Medulla oblongata (tissue), 1 donor: ENCODE data around the gene RUSF1.

Experiments
- DNase-seq: peaks from one replicate; pipeline ENCODE4 v3.0.0-alpha.2; 2015; ENCODE audit errors: extremely low spot score

The RUSF1 gene

DNA sequence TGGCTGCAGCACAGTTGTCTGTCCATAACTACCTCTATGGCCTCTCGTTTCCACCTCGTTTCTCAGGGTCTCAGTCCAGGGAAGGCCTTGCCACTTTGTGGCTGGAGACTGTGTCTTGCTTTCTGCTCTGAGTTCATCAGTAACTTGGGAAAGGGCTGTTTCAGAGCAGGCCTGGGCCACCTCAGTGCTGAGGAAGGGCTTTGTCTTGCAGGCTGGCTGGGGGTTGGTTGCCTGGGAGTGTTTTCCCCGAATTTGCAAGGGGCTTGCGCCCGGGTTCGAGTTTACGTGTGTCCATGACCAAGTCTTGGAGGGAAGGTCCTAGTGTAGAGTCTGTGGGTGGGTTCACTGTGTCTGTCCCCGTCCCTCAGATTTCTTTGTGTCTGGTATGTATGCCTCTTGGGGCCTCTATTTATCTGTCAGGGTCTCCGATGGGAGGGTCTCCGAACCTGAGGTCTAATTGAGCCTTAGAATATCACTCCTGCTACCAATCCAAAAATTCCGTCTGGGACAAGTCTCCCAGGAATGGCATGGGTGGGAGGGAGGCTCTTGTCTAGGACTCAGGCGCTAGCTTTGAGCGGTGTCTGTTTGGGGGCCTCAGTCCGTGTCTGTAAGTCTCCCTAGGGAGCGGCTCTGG lies 36.8 kb downstream of the RUSF1 start:
- DNase-seq: no peak

DNA sequence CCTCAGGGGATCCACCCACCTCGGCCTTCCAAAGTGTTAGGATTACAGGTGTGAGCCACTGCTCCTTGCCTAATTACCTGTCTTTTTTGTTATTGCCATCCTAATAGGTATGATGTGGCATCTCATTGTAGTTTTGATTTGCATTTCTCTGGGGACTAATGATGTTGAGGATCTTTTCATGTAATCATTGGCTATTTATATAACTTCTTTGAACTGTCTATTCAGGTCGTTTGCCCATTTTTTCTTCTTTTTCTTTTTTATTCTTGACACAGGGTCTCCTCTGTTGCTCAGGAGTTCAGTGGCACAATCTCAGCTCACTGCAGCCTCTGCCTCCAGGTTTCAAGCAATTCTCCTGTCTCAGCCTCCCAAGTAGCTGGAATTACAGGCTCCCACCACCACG lies 37.6 kb downstream of the RUSF1 start:
- no peak for DNase-seq

GRCh38 chr16:31467858-31468257 lies 40.3 kb downstream of the RUSF1 start:
- DNase-seq: no peak

- no peak for DNase-seq
Observed at GRCh38 chr16:31467151-31467773, 40.9 kb downstream of the RUSF1 start.

GRCh38 chr16:31466381-31466841 lies 41.8 kb downstream of the RUSF1 start:
- no peak for DNase-seq

- DNase-seq: no peak
Observed at GRCh38 chr16:31465788-31466370, 42.3 kb downstream of the RUSF1 start.

GRCh38 chr16:31464781-31465260 lies 43.4 kb downstream of the RUSF1 start:
- DNase-seq: no peak

- DNase-seq: no peak
Observed at GRCh38 chr16:31464348-31464769, 43.8 kb downstream of the RUSF1 start.

DNA sequence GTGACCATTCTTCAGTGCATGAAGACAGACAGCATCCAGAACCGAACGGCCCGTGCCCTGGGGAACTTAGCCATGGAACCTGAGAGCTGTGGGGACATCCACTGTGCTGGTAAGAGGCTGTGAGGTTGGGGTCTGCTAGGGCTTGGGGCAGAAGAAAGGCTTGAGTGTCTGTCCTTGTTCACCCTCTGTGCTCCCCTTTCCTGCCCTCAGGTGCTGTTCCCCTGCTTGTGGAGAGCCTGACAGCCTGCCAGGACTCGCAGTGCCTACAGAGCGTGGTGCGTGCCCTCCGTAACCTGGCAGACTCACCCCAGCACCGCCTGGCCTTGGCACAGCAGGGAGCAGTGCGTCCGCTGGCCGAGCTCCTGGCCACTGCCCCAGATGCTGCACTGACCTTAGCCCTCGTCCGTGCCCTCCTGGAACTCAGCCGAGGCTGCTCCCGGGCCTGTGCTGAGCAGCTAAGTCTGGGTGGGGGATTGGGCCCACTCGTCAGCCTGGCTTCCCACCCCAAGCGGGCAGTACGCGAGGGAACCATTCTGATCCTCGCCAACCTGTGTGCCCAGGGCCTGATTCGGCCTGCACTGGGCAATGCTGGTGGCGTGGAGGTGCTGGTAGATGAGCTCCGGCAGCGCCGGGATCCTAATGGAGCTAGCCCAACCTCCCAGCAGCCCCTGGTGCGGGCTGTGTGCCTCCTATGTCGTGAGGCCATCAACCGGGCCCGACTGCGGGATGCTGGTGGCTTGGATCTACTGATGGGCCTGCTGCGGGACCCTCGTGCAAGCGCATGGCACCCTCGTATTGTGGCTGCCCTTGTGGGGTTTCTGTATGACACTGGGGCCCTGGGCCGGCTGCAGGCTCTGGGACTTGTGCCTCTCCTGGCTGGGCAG lies 46.0 kb downstream of the RUSF1 start:
- DNase-seq: no peak

DNA sequence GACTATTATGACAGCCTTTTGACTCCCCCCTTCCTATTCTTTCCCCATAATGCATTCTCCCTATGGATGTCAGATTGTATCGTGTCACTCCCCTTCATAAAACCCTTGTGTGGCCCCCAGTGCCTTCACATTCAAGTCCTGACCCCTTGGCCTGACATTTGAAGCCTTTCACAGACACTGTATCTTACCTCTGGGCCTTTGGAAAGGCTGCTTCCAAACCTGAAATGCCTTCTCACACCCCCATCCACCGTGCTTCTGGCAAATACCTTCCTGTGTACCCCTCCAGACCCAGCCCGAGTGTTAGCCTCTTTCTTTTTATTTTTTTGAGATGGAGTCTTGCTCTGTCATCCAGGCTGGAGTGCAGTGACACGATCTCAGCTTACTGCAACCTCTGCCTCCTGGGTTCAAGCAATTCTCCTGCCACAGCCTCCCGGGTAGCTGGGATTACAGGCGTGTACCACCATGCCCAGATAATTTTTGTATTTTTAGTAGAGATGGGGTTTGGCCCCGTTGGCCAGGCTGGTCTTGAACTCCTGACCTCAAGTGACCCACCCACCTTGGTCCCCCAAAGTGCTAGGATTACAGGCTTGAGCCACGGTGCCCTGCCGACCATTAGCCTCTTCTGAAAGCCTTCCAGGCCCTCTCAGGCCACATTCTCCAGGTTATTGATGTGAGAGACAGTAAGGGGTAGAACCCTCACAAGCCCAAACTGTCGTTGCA lies 46.8 kb downstream of the RUSF1 start:
- no peak for DNase-seq

DNA sequence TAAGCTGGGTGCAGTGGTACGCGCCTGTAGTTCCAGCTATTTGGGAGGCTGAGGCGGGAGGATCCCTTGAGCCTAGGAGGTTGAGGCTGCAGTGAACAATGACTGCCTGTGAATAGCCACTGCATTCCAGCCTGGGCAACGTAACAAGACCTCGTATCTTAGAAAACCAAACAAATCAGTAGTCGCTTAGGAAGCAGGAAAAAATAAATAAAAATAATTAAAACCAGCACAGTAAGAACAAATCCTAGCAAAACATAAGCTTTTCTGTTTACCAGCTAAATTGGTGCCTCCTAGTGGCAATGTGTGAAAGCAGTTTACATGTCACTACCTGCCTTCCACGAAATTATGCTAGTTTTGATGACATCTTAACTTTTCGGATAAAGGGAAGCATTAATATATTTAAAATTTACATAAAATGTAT lies 47.6 kb downstream of the RUSF1 start:
- peak; percentile 54 for DNase-seq

GRCh38 chr16:31459687-31460581 lies 48.3 kb downstream of the RUSF1 start:
- peak; percentile 100 for DNase-seq

DNA sequence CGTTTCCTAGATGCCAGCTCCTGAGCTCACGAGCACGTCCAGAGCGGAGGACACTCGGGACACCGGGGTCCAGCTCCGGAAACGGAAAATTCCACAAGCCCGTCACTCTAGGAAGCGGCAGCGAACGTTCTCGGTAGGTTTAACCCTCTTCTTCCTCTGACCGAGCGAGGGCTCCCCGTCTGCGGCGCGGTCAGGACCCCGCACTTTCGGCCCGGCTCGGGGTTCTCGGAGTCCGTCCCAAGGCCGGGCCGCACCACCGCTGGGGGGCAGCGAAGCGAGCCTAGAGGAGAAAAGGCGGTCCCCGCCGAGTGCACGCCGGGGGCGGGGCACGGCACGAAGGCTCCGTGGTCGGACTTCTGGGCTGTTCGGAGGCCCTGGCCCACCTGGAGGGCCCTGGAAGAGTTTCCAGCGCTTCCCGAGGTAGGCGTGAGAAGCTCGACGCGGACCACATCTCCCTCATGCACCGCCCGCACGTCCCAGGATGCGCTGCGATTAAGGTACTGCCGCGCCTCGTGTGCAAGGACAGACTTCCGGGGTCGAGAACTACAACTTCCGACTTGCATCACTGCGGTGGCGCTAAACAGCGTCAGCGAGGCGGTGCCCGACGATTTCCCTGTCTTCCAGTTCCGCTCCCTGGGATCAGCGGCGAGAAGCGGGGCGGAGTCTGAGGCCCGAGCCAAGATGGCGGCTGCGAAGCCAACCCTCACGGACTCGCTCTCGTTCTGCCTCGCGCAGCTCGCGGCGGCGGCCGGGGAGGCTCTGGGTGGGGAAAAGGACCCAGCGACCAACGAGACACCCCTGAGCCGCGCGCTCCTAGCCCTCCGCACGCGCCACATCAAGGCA lies 49.1 kb downstream of the RUSF1 start, which contains the start of gene ARMC5:
Gene ARMC5, plus strand, starts transcription at position 658 of the 843 bp plus-strand sequence. Its CDS starts 24 bp downstream, at position 682.
- peak; percentile 99 for DNase-seq

GRCh38 chr16:31458073-31458843 lies 49.9 kb downstream of the RUSF1 start:
- peak; percentile 33 for DNase-seq

DNA sequence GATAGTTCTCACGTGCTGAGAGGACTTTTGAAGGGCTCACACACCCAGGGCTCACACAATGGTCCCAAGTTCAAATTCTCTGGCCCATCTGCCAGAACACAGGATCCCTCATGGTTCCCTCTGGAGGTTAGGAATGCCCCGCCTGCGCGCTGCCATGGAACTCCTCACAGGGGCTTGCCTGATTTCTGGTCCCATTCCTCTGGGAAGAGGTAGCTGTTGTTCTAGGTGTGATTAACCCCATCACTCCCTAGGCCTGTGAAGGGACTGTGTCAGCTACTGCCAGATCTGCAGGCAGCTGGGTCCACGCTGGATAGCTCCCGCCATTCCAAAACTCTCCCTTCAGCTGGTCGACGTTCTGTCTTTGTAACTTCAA lies 51.2 kb downstream of the RUSF1 start:
- no peak for DNase-seq

- no peak for DNase-seq
Observed at GRCh38 chr16:31455601-31456314, 52.4 kb downstream of the RUSF1 start.

DNA sequence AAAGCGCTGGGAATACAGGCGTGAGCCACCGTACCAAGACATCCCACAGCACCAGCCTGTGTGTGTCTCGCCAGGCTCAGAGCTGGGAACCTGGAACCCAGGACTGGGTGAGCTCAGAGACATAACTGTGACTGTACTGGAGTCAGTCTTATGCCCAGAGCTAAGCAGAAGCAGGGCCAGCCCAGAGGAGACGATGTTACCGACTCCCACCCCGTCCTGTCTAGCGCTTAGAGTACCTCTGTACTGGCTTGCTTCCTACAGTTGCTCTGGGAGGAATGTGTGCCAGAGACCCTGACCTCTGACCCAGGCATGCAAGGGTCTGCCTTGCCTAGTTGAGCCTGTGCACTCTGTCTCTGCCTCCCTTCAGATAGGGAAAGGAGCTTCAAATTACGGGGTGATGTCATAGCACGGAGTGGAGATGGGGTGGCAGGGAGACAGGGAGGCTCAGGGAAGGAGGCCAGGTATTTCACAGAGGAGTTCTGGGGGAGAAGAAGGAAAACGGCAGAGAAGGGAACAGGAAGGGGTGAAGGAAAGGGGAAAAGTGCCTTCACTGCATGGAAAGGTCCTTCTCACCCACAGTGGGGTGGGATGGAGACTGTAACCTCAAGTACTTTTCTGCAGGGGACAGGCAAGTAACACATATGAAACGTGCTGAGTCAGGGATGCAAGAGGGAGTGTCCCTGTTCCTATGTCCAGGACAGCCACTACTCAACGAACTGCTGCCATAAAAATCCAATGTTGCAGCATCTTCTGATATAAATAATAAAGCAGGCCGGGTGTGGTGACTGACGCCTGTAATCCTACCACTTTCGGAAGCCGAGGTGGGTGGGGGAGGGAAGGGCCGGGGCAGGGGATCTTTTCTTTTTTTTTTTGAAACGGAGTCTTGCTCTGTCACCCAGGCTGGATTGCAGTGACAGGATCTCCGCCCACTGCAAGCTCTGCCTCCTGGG lies 54.7 kb downstream of the RUSF1 start:
- DNase-seq: no peak
